ENCODE measurements around the gene GLT1D1.

Gene GLT1D1

GRCh38 chr12:128891856-128892255, 38.6 kb downstream of the GLT1D1 start:
- TF ChIP-seq CTCF (IDR thresholded peaks at IDR 0.05; ENCODE audit: low read depth, low read length, missing control alignments), result no peak
- H3K4me3 ChIP-seq (ENCODE audit: low read depth, low read length), result no peak overlapping the region
- no peak for DNase-seq (ENCODE audit: low read depth)
- in situ Hi-C loops (cut with HindIII; ENCODE audit: low sequenced_read_pairs), result no loop called here

GRCh38 chr12:128903236-128903635, 50.0 kb downstream of the GLT1D1 start:
- TF ChIP-seq CTCF (IDR thresholded peaks at IDR 0.05; ENCODE audit: low read depth, low read length, missing control alignments), result no peak
- in situ Hi-C loops (cut with HindIII; ENCODE audit: low sequenced_read_pairs), result no loop called here
- no peak for DNase-seq (ENCODE audit: low read depth)
- H3K4me3 ChIP-seq (ENCODE audit: low read depth, low read length), result no peak overlapping the region

GRCh38 chr12:128905003-128905544, 51.8 kb downstream of the GLT1D1 start:
- in situ Hi-C loops (cut with HindIII; ENCODE audit: low sequenced_read_pairs), result no loop called here
- no peak for TF ChIP-seq CTCF (IDR thresholded peaks at IDR 0.05; ENCODE audit: low read depth, low read length, missing control alignments)
- no peak for DNase-seq (ENCODE audit: low read depth)

GRCh38 chr12:128906485-128907137, 53.3 kb downstream of the GLT1D1 start:
- TF ChIP-seq CTCF (IDR thresholded peaks at IDR 0.05; ENCODE audit: low read depth, low read length, missing control alignments), result no peak
- in situ Hi-C loops (cut with HindIII; ENCODE audit: low sequenced_read_pairs), result no loop called here
- no peak for DNase-seq (ENCODE audit: low read depth)
- no peak overlapping the region for H3K4me3 ChIP-seq (ENCODE audit: low read depth, low read length)

More at GRCh38 chr12:128905003-128905544, 51.8 kb downstream of the GLT1D1 start:
- no peak overlapping the region for H3K4me3 ChIP-seq (ENCODE audit: low read depth, low read length)

GRCh38 chr12:128908254-128908653, 55.0 kb downstream of the GLT1D1 start:
- in situ Hi-C loops (cut with HindIII; ENCODE audit: low sequenced_read_pairs), result no loop called here
- DNase-seq (ENCODE audit: low read depth), result no peak
- TF ChIP-seq CTCF (IDR thresholded peaks at IDR 0.05; ENCODE audit: low read depth, low read length, missing control alignments), result no peak
- H3K4me3 ChIP-seq (ENCODE audit: low read depth, low read length), result no peak overlapping the region

- no peak for TF ChIP-seq CTCF (IDR thresholded peaks at IDR 0.05; ENCODE audit: low read depth, low read length, missing control alignments)
- H3K4me3 ChIP-seq (ENCODE audit: low read depth, low read length), result no peak overlapping the region
- no peak for DNase-seq (ENCODE audit: low read depth)
- in situ Hi-C loops (cut with HindIII; ENCODE audit: low sequenced_read_pairs), result no loop called here
Observed at GRCh38 chr12:128909653-128910052, 56.4 kb downstream of the GLT1D1 start.
